ENCODE measurements around the gene NME2. TPM values are rescaled to one million over a fixed set of nuclear protein-coding genes. Genes with fewer than 3 reads are reported as not detected.

The NME2 gene
- total and polyA plus RNA-seq, 7 donors, result 334 to 1,336 (median 550) TPM

DNA sequence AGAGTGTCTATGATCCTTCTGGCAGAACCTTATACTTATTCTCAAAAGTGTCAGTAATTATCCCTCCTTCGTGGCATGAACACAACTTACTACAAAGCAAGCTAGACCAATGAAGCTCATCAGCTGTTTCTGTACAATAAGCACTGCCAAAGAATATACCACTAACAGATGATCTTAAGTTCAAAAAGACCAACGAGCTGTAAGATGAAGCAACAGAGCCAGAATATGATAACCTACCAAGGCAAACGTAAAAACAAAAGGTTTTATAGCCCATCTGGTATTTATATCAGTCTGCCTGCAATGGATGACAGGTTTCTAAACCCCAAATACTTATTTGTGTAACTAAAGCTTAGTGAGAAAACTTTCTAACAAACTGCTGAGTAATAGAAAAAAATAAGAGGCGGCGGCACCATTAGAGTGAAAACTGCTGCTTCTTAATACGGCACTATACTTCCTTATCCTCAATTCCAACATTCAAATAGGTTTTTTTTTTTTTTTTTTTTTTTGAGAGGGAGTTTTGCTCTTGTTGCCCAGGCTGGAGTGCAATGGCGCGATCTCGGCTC lies 22.1 kb downstream of the NME2 start:
- WGBS, 3 donors, result 82 to 86% (median 86%) methylated on average over 9 of the region's 9 CpGs
- H3K9me3 ChIP-seq, result no peaks in the 10 kb centered on the region
- no peak for DNase-seq

DNA sequence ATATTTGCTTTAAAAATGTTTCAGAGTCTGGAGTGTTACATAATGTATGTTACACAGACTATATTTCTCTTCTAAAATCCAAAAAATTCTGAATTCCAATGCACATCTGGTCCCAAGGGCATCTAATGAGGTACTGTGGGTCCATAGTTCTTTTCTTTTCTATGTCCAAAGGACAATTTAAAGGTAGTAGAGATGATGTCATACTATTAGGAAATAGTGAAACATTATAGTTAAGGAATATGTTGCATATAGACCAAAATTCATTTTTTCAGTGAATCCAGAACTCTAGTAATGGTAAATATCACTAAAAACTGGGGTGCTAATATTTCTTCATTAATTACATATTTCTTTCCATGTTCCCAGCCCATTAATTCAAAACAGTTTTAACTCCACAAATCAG lies 23.0 kb downstream of the NME2 start:
- no peak for DNase-seq
- Histone ChIP-seq H3K4me1 (no peaks in the 10 kb centered on the region), H3K36me3 (ENCODE audit: insufficient read depth in 1 of 2, low read depth in 1 of 2) (peaks cover 5 to 93% of the 10 kb centered on the region in 2 donors), H3K9me3 (no peaks in the 10 kb centered on the region), H3K27ac (no peak overlapping the region), H3K4me3 (no peak overlapping the region), H3K27me3 (ENCODE audit: insufficient read depth in 3 of 3, low read length in 2 of 3) (no peaks in the 10 kb centered on the region)
- TF ChIP-seq, protein P1, sequence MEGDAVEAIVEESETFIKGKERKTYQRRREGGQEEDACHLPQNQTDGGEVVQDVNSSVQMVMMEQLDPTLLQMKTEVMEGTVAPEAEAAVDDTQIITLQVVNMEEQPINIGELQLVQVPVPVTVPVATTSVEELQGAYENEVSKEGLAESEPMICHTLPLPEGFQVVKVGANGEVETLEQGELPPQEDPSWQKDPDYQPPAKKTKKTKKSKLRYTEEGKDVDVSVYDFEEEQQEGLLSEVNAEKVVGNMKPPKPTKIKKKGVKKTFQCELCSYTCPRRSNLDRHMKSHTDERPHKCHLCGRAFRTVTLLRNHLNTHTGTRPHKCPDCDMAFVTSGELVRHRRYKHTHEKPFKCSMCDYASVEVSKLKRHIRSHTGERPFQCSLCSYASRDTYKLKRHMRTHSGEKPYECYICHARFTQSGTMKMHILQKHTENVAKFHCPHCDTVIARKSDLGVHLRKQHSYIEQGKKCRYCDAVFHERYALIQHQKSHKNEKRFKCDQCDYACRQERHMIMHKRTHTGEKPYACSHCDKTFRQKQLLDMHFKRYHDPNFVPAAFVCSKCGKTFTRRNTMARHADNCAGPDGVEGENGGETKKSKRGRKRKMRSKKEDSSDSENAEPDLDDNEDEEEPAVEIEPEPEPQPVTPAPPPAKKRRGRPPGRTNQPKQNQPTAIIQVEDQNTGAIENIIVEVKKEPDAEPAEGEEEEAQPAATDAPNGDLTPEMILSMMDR (IDR thresholded peaks at IDR 0.05), result no peak
- intact Hi-C loops (cut with DNase I), result no loop called here
- ATAC-seq, result no peak

More for the DNA sequence above, 22.1 kb downstream of the NME2 start:
- Histone ChIP-seq H3K27ac (no peak overlapping the region), H3K4me3 (no peak overlapping the region), H3K27me3 (ENCODE audit: insufficient read depth in 3 of 3, low read length in 2 of 3) (no peaks in the 10 kb centered on the region), H3K36me3 (ENCODE audit: insufficient read depth in 1 of 2, low read depth in 1 of 2) (peaks cover 5 to 93% of the 10 kb centered on the region in 2 donors), H3K4me1 (no peaks in the 10 kb centered on the region)
- intact Hi-C loops (cut with DNase I), result no loop called here
- ATAC-seq, result no peak
- TF ChIP-seq, protein P1 (IDR thresholded peaks at IDR 0.05), result no peak

GRCh38 chr17:51189628-51190027 lies 23.4 kb downstream of the NME2 start:
- peaks cover 5 to 93% of the 10 kb centered on the region in 2 donors for H3K36me3 ChIP-seq (ENCODE audit: insufficient read depth in 1 of 2, low read depth in 1 of 2)

DNA sequence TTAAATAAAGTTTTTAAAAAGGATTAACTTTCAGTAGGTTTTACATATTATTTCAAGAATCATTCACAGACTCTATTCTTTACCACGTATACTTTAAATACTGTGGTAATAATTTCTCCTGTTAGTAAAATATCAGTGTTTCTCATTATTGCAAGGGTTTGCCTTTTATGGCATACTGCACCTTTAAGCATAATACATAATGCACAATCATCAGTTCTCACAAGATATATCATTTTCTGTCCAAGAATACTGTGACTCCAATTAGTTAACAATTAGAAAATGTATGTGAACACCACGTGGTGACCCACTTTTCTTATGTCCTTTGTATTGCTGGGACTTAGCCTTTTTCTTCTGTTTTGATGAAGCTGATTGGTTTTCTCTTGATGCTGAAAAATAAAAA lies 25.7 kb downstream of the NME2 start:
- TF ChIP-seq, protein P1 (IDR thresholded peaks at IDR 0.05), result no peak

More at GRCh38 chr17:51189628-51190027, 23.4 kb downstream of the NME2 start:
- ATAC-seq, result peak; percentile 28 to 68 (median 52)
- H3K27me3 ChIP-seq (ENCODE audit: insufficient read depth in 3 of 3, low read length in 2 of 3), result no peaks in the 10 kb centered on the region
- WGBS, 3 donors, result 37 to 54% (median 52%) methylated on average over 1 of the region's 1 CpG
- no peak overlapping the region for H3K4me3 ChIP-seq
- TF ChIP-seq, protein P1 (IDR thresholded peaks at IDR 0.05), result no peak
- H3K27ac ChIP-seq, result peak overlapping the region; percentile 33
- no peak for DNase-seq
- no peaks in the 10 kb centered on the region for H3K4me1 ChIP-seq
- intact Hi-C loops (cut with DNase I), result no loop called here
- no peaks in the 10 kb centered on the region for H3K9me3 ChIP-seq

DNA sequence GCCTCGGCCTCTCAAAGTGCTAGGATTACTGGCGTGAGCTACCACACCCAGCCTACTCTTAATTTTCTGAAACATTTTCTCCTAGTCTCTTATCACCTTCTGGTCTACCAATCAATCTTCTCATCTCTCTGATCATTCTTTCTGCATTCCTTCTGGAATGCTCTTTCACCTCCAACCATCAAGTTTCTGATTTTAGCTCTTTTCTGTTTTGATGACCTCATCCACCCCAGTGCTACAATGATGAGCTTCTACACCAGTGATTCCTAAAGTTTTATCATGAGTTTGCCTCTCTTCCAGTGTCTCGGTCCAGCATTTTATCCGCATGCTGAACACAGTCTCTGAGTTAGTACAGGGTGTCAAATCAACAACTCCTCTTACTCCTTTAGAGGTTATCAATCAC lies 31.5 kb downstream of the NME2 start:
- Histone ChIP-seq H3K9me3 (no peaks in the 10 kb centered on the region), H3K27ac (no peak overlapping the region), H3K4me3 (no peak overlapping the region), H3K4me1 (no peaks in the 10 kb centered on the region), H3K27me3 (ENCODE audit: insufficient read depth in 3 of 3, low read length in 2 of 3) (no peaks in the 10 kb centered on the region), H3K36me3 (ENCODE audit: insufficient read depth in 1 of 2, low read depth in 1 of 2) (peaks cover 3 to 99% of the 10 kb centered on the region in 2 donors)
- TF ChIP-seq, protein P1 (IDR thresholded peaks at IDR 0.05), result no peak
- ATAC-seq (no peak), DNase-seq (no peak)
- 94 to 99% (median 95%) methylated on average over 4 of the region's 4 CpGs for WGBS, 3 donors
- intact Hi-C loops (cut with DNase I), result no loop called here

More for the DNA sequence above, 25.7 kb downstream of the NME2 start:
- Histone ChIP-seq H3K27ac (no peak overlapping the region), H3K36me3 (ENCODE audit: insufficient read depth in 1 of 2, low read depth in 1 of 2) (peaks cover 5 to 94% of the 10 kb centered on the region in 2 donors), H3K27me3 (ENCODE audit: insufficient read depth in 3 of 3, low read length in 2 of 3) (no peaks in the 10 kb centered on the region), H3K4me3 (no peak overlapping the region), H3K9me3 (no peaks in the 10 kb centered on the region), H3K4me1 (no peaks in the 10 kb centered on the region)
- ATAC-seq (no peak), DNase-seq (no peak)
- intact Hi-C loops (cut with DNase I), result no loop called here
- 90% methylated on average over 2 of the region's 2 CpGs for WGBS, 3 donors
